Gastrocnemius medialis (tissue), 4 donors: ENCODE measurements around the gene CREBL2. TPM values are rescaled to one million over a fixed set of nuclear protein-coding genes. Genes with fewer than 3 reads are reported as not detected.
A peak's percentile ranks its signal among the peaks of the same experiment; 100 is the strongest.

Source experiments
- ATAC-seq, 2 donors: fragments of 150-250 bp; one replicate each; pipeline ENCODE4 v1.9.1; 2016
- DNase-seq, 2 donors: peaks; one replicate each; pipeline ENCODE4 v3.0.0-alpha.2; 2019
- H3K27ac ChIP-seq, 4 donors: fragments of 200-600 bp; sonication (generic); 1 replicate in 1 of 4; 2 replicates in 3 of 4; pipeline ENCODE4 v1.5.1; 2016 to 2018; ENCODE audit warnings: mild to moderate bottlenecking in 2 of 4, moderate library complexity in 1 of 4
- H3K27me3 ChIP-seq, 3 donors: fragments of 200-600 bp; sonication (generic) in 2 of 3; 1 replicate in 1 of 3; 2 replicates in 2 of 3; pipeline versions ENCODE4 v1.5.1 to v1.6.0; 2016 to 2019; ENCODE audit warnings: mild to moderate bottlenecking in 1 of 3, moderate library complexity in 1 of 3
- H3K36me3 ChIP-seq, 2 donors: fragments of 200-600 bp; sonication (generic) in 1 of 2; one replicate each; pipeline ENCODE4 v1.5.1; 2017 to 2018
- H3K4me1 ChIP-seq, 2 donors: fragments of 200-600 bp; sonication (generic) in 1 of 2; one replicate each; pipeline ENCODE4 v1.5.1; 2016 to 2017; ENCODE audit warnings: mild to moderate bottlenecking in 2 of 2
- H3K4me3 ChIP-seq, 4 donors: fragments of 200-600 bp; sonication (generic) in 3 of 4; 1 replicate in 1 of 4; 2 replicates in 3 of 4; pipeline ENCODE4 v1.5.1; 2016 to 2019; ENCODE audit warnings: mild to moderate bottlenecking in 2 of 4
- H3K9me3 ChIP-seq, 3 donors: fragments of 200-600 bp; sonication (generic) in 2 of 3; 1 replicate in 1 of 3; 2 replicates in 2 of 3; pipeline ENCODE4 v1.5.1; 2016 to 2019
- CTCF ChIP-seq, 5 experiments: fragments of 450-650 bp in 3 of 5; fragments of 200-600 bp in 2 of 5; sonication (generic) in 2 of 5; IDR thresholded peaks in 4 of 5; conservative IDR thresholded peaks in 1 of 5; 1 replicate in 4 of 5; 2 replicates in 1 of 5; pipeline ENCODE4 v1.5.1; 2016 to 2019; ENCODE audit warnings: antibody characterized with exemption in 5 of 5, mild to moderate bottlenecking in 3 of 5, moderate library complexity in 3 of 5
- POLR2A ChIP-seq, 2 donors: fragments of 450-650 bp; IDR thresholded peaks; one replicate each; pipeline ENCODE4 v1.6.1; 2017; ENCODE audit warnings: antibody characterized with exemption in 2 of 2, mild to moderate bottlenecking in 2 of 2, moderate library complexity in 2 of 2
- in situ Hi-C, 4 donors: fragments of 200-750 bp; cut with MboI; loops; one replicate each; pipeline versions ENCODE4 v1.15.0 to v1.8.0; 2017; ENCODE audit warnings: low sequenced_read_pairs in 4 of 4
- intact Hi-C: fragments of 100-400 bp; cut with DNase I; formaldehyde crosslinking; loops from one replicate; pipeline ENCODE4 v1.15.1; 2023; ENCODE audit warnings: low total_unique reads
- total RNA-seq, 4 donors: library from RNA; depleted of rRNA; stranded (reverse); fragments of >200 nt; gene quantifications; one replicate each; pipeline versions ENCODE4 v1.1.0 to v1.2.3, GENCODE V29; 2016

The CREBL2 gene
- total RNA-seq, 4 donors from 2014 or later: 6.3 to 13.6 (median 10.3) TPM

GRCh38 chr12:12606781-12607589 lies 4.7 kb upstream of the CREBL2 start:
- H3K9me3 ChIP-seq: no peaks in the 10 kb centered on the region
- DNase-seq: no peak
- H3K27ac ChIP-seq: no peak overlapping the region
- intact Hi-C loops (no loop called here), in situ Hi-C loops (loop anchor here in 1 of 4 donors (10.0 kb wide), 1 partner anchor 88 kb away; the partner anchor contains the start of gene GPR19)
- H3K36me3 ChIP-seq: no peaks in the 10 kb centered on the region
- H3K4me3 ChIP-seq: no peak overlapping the region
- no peak for TF ChIP-seq POLR2A (IDR thresholded peaks at IDR 0.05)
- TF ChIP-seq CTCF (IDR thresholded peaks at IDR 0.05 in 4 of 5, conservative IDR thresholded peaks at IDR 0.05 in 1 of 5): no peak
- ATAC-seq: no peak
- H3K4me1 ChIP-seq: peaks cover 4 to 5% of the 10 kb centered on the region in 2 donors
- no peaks in the 10 kb centered on the region for H3K27me3 ChIP-seq

GRCh38 chr12:12608557-12608957 lies 3.1 kb upstream of the CREBL2 start:
- in situ Hi-C loops (loop anchor here in 1 of 4 donors (10.0 kb wide), 1 partner anchor 86 kb away; the partner anchor contains the start of gene GPR19), intact Hi-C loops (no loop called here)
- Histone ChIP-seq H3K4me3 (no peak overlapping the region), H3K4me1 (peaks cover 16 to 18% of the 10 kb centered on the region in 2 donors), H3K9me3 (no peaks in the 10 kb centered on the region), H3K27me3 (no peaks in the 10 kb centered on the region), H3K27ac (no peak overlapping the region), H3K36me3 (no peaks in the 10 kb centered on the region)
- DNase-seq (no peak), ATAC-seq (no peak)
- no peak for TF ChIP-seq POLR2A (IDR thresholded peaks at IDR 0.05)
- TF ChIP-seq CTCF (IDR thresholded peaks at IDR 0.05 in 4 of 5, conservative IDR thresholded peaks at IDR 0.05 in 1 of 5): no peak

- DNase-seq (no peak), ATAC-seq (no peak)
- in situ Hi-C loops: loop anchor here in 1 of 4 donors (10.0 kb wide), 1 partner anchor 85 kb away; the partner anchor contains the start of gene GPR19
- TF ChIP-seq CTCF (IDR thresholded peaks at IDR 0.05 in 4 of 5, conservative IDR thresholded peaks at IDR 0.05 in 1 of 5): no peak
- TF ChIP-seq POLR2A (IDR thresholded peaks at IDR 0.05): no peak
- Histone ChIP-seq H3K27me3 (no peaks in the 10 kb centered on the region), H3K4me1 (peaks cover 17 to 18% of the 10 kb centered on the region in 2 donors), H3K9me3 (no peaks in the 10 kb centered on the region), H3K36me3 (no peaks in the 10 kb centered on the region), H3K27ac (no peak overlapping the region), H3K4me3 (no peak overlapping the region)
- intact Hi-C loops: loop anchor here (2.0 to 5.0 kb wide), 3 partner anchors 102 to 342 kb away; partner anchors contain the start of gene LRP6
Measured at GRCh38 chr12:12609692-12610091, 2.0 kb upstream of the CREBL2 start.

- intact Hi-C loops: loop anchor here (1.0 to 5.0 kb wide), 6 partner anchors 48 to 343 kb away; partner anchors contain the start of genes CDKN1B, DUSP16 and LRP6
Measured at GRCh38 chr12:12610711-12611110, 965 bp upstream of the CREBL2 start.

More at GRCh38 chr12:12610711-12611110, 965 bp upstream of the CREBL2 start:
- H3K9me3 ChIP-seq: no peaks in the 10 kb centered on the region
- H3K27me3 ChIP-seq: no peaks in the 10 kb centered on the region
- H3K4me3 ChIP-seq: peak overlapping the region in 3 of 4 donors; percentile 78 to 84 (median 80)
- TF ChIP-seq CTCF (IDR thresholded peaks at IDR 0.05 in 4 of 5, conservative IDR thresholded peaks at IDR 0.05 in 1 of 5) (no peak), POLR2A (IDR thresholded peaks at IDR 0.05) (no peak)
- no peak for DNase-seq
- ATAC-seq: no peak
- peaks cover 18 to 23% of the 10 kb centered on the region in 2 donors for H3K4me1 ChIP-seq
- peak overlapping the region; percentile 95 to 98 (median 96) for H3K27ac ChIP-seq
- H3K36me3 ChIP-seq: no peaks in the 10 kb centered on the region
- in situ Hi-C loops: no loop called here
